ENCODE data around the gene CDCA5.
A peak's percentile ranks its signal among the peaks of the same experiment; 100 is the strongest.

The CDCA5 gene

DNA sequence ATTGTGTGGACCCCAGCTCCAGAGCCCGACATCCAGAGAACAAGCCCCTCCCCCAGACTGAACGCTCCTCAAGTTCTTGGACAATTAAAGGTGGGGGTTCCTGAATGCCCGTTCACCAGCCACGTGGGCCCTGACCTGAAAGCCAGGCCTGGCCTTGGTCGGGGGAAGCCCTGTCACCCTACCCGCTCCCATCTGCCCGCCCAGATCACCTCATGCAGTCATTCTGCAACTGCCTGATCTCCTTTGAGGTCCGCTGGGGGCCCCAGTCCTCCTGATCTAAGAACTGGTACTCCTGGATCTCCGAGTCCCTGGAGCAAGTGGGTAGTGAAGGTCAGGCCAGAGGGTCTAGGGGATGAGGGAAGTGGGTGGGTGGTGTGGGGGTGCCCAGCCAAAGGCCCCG, 16.4 kb downstream of the CDCA5 start:
- no peak for DNase-seq

DNA sequence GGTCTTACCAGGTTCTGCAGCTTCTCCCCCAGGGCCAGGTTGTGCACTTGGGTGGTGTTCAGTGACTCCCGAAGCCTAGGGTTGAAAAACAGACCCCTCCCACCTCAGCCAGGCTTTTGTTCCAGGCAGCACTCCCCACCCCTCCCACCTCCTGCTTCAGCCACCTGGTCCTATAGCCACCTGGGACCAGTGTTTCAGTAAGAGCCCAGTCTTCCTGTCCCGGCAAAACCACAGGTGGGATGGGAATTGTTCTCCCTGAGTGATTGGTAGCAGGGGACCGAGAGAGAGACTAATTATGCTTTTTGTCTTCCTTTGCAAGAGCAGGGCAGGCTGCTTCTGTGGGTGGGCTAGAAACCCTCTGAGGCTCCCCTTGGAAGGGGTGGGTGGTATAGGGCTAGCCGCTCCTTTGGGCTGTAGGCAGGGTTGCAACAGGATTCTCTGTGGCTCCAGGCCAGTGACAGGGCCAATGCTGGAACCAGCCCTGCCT, 17.0 kb downstream of the CDCA5 start:
- DNase-seq = no peak

- no peak for DNase-seq
Observed at GRCh38 chr11:65066315-65066714, 17.5 kb downstream of the CDCA5 start.

GRCh38 chr11:65065851-65066250, 18.0 kb downstream of the CDCA5 start:
- no peak for DNase-seq

GRCh38 chr11:65064847-65065240, 19.0 kb downstream of the CDCA5 start:
- DNase-seq = no peak

- DNase-seq = no peak
Observed at GRCh38 chr11:65063532-65063931, 20.3 kb downstream of the CDCA5 start.

DNA sequence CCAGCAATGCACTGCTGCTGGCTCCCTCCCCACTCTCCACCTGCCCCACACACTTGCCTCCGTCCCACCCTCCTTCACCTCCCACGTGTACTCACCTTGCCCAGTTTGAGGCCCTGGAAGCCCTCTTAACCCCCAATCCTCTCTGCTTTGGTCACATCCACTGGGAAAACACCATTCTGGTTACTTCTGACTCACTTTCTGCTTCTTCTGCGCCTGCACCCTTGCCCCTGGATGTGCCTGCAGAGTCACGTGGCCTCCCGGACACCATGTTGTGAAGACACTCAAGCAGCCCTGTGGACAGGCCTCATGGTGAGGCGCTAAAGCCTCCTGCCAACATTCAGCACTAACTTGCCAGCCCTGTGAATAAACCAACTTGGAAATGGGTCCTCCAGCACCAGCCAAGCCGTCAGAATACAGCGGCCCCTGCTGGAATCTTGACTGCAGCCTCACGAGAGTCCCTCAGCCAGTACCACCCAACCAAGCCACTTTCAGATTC, 22.9 kb downstream of the CDCA5 start:
- DNase-seq = peak; percentile 29

GRCh38 chr11:65059959-65060824, 23.6 kb downstream of the CDCA5 start:
- DNase-seq = no peak

- DNase-seq = no peak
Observed at GRCh38 chr11:65059523-65059922, 24.3 kb downstream of the CDCA5 start.

- DNase-seq = no peak
Observed at GRCh38 chr11:65058419-65059054, 25.3 kb downstream of the CDCA5 start, which contains the start of gene NAALADL1. TSS of gene NAALADL1 (minus strand) at chr11:65058553. CDS start at chr11:65058521, 32 bp downstream.

- DNase-seq = no peak
Observed at GRCh38 chr11:65058012-65058411, 25.8 kb downstream of the CDCA5 start.

DNA sequence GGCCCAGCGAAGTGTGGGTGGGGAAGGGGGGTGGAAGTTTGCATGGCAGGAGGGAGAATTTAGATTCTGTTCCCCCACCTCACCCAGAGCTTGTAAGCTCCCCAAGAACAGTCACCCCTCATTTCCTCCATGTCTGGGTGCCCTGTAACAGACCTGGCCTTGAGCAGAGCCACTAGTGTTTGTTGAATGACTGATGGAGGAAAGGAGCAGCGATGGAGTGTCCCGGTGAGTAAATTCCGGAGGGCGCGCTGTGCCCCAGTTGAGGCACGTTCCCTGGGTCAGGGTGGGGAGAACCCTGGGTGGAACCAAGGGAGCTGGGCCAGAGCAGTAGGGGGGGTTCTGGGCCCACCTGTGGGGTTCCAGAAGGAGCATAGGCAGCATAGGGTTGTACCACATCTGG, 26.3 kb downstream of the CDCA5 start:
- DNase-seq = no peak

DNA sequence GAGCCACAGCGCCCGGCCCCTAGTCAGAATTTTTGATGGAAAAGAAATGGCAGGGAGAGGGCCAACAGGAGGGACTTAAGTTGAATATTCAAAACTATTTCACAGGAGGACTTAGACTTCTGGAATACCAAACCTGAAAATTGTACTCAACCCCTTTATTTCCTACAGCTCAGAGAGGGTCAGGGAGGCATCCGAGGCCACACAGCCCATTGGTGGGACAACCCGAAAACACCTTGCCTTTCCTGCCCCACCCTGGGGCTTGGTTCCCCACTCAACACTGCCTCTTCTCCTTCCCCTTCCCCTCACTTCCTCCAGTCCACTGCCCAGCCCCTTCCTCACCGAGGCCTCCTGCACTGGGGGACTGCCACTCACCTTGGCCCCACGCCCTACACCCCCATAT, 26.8 kb downstream of the CDCA5 start:
- DNase-seq = no peak

DNA sequence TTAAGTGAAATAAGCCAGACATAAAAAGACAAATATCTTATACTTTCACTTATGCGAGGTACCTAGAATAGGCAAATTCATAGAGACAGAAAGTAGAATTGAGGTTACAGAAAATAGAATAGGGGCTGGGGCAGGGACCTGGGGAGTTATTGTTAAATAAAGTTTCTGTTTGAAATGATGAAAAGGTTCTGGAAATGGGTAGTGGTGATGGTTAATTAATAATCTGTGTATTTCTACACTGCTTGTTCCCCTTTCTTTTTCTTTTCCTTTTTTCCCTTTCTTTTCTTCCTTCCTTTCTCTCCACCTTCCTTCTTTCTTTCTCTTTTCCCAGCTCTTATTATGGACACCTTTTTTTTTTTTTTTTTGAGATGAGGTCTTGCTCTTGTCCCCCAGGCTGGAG, 28.3 kb downstream of the CDCA5 start:
- DNase-seq = no peak

GRCh38 chr11:65053827-65054508, 29.9 kb downstream of the CDCA5 start:
- peak; percentile 34 for DNase-seq

DNA sequence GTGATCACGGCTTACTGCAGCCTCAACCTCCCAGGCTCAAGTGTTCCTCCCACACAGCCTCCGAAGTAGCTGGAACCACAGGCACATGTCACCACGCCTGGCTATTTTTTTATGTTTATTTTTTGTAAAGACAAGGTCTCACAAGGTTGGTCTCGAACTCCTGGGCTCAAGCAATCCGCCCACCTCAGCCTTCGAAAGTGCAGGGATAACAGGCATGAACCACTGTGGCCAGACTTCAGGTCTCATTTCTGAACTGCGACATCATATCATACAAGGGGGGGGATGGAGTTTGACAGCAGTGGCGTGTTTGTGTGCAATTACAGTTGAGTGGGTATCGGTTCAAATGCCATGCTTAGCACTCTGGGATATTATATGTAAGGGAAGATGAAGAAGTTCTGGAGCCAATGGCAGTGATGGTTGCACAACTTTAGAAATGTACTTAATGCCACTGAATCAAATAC, 32.4 kb downstream of the CDCA5 start:
- DNase-seq = no peak

GRCh38 chr11:65047581-65048422, 36.0 kb downstream of the CDCA5 start:
- peak; percentile 48 for DNase-seq

DNA sequence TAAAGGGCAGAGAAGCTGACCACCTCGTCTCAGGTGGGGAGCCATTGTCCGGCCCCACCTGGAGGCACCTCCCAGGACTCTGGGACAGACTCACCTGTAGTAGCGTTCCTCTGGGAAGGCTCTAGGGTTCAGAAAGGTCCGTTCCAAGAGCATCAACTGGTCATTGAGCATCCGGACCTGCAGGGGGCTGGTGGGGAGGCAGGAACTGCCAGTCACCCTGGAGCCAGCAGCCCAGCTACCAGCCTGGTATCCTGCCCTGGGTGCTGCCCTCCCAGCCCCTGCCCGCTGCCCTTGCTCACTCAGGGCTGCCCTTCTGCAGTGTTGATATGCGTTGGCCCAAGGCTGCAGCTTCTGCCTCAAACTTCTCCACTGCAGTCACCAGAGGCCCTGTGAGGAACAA, 38.1 kb downstream of the CDCA5 start:
- DNase-seq = no peak

DNA sequence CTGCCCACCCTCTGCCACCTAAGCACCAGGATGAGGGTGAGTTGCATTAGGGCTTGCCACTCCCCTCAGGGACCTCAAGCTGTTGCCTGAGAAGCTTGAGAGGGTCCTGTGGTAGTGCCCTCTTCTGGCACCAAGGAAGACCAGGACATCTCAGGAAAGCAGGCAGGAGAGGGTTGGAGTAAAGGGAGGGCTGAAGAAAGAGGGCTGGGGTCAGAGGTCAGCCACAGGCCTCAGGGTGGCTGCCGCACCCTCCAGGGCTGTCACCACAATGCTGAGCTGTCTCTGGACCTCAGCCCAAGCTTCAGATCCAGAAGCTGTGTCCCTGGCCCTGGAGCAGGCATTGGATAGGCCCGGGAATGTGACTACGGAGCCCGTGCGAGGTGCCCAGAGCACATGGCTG, 38.8 kb downstream of the CDCA5 start:
- DNase-seq = no peak

DNA sequence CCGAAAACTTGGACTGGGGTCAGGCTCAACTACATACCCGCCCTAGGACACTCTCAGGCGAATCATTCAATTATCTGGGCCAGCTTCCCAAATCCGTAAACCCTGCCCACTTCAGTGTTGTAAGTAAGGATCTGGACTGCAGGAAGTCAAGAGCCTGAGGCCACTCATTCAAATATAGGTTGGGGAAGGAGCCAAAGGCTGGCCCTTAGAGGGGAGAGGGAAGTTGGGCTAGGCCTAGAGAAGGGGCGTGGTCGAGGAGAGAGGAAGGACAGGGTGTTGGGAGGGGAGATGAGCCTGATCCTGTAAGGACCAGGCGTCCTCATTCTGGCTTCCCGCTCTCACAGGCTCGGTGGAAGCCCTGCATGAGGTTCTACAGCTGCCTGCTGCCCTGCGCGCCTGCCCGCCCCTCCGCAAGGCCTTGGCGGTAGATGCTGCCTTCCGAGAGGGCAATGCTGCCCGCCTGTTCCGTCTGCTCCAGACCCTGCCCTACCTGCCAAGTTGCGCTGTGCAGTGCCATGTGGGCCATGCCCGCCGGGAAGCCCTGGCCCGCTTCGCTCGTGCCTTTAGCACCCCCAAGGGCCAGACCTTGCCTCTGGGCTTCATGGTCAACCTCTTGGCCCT, 39.8 kb downstream of the CDCA5 start:
- no peak for DNase-seq

DNA sequence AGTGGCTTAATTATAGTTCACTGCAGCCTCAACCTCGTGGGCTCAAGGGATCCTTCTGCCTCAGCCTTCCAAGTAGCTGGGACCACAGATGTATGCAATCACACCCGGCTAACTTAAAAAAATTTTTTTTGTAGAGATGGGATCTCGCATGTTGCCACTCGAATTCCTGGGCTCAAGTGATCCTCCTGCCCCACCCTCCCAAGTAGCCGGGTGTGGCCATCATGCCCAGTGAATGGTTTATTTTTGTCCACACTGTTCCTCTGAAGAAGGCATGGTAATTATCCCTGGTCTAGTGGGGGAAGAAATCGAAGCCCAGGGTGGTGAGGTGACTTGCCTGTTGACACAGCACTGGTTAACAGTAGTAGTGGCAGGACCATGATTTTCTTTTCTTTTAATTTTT, 40.9 kb downstream of the CDCA5 start:
- DNase-seq = no peak

Data from CD4-positive, alpha-beta T cell treated with Interleukin-6 for 4 hours (primary cell).